ENCODE data around the gene SOX10.

SOX10 gene

DNA sequence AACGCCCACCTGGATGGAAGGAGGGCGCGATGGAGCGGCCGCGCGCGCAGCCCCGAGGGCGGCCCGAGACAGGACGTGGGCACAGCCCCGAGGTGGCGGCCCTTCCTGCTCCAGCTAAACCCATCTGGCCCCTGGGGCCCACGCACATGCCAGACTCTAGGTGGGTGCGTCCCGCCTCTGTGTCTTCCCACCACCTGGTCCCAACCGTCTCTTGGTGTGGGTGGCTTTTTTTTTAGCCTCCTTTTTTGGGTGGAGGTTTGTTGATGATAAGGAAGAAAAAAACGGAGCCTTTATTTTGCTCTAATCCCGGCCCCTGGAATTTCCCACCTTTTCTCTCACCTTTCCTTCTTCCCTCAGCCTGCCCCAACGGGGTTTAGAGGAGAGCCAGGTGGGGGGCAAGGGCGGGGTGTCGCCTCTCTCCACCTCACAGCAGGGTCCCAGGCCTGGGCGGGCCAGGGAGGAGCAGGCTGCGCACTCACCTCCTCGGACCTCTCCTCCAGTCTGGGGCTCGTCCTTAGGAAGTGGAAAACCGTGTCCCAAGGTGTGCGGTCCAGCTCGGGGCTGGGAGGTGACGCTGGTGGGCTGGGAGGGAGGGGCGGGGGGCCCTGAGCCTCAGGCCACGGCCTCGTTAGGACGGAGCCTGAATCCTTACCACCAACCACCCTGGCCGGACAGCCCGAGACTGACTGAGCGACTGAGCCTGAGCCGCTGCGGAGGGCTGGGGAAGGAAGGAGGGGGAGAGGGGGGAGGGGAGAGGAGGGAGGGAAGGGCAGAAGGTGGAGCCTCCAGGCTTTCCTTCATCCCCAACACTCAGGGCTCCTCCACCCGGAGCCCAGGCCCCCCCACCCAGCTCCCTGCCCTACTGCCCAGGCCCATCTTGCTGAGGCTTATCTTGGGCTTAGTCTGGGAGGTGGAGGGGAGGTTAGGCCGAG is at the start of gene SOX10:
Gene SOX10 (minus strand): TSS at position 696 of the 932 bp plus-strand sequence. CDS start 771 bp downstream, outside the sequence.
- in situ Hi-C loops (cut with MboI; ENCODE audit: low sequenced_read_pairs): no loop called here

DNA sequence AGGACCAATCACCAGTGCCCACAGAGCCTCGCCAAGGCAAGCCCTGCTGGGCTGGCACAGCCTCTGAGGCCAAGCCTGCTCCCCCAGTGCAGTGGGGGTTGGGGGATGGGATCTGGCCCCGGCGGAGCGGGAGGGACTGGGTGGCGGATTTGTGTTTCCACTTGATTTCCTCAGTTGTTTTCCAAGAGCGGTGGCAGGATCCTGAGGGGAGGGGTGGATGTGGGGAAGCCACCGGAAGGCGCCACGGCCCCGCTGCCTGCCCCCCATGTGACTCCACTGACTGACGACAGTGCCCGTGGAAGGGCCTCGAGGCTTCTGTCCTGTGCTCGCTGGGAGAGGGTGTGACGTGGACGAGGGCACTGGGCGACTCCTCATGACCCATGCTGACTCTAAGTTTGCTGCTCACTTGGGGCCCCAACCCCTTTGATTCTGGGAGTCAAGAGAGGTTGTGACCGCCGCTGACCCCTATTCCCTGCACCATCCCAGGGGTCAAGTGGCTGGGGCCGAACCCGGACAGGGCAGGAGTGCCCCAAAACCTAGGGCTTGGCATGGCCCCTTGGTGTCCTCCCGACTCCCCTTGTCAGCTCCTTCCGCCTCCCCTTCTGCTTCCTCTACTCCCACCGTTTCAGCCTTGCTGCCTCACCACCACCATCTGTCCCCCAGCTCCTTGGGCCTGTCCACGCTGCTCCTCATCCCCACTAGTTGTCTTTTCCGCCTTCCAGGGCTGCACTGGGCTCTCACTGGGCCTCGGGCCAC is 49.3 kb upstream of the SOX10 start:
- in situ Hi-C loops (cut with MboI; ENCODE audit: low sequenced_read_pairs): no loop called here

DNA sequence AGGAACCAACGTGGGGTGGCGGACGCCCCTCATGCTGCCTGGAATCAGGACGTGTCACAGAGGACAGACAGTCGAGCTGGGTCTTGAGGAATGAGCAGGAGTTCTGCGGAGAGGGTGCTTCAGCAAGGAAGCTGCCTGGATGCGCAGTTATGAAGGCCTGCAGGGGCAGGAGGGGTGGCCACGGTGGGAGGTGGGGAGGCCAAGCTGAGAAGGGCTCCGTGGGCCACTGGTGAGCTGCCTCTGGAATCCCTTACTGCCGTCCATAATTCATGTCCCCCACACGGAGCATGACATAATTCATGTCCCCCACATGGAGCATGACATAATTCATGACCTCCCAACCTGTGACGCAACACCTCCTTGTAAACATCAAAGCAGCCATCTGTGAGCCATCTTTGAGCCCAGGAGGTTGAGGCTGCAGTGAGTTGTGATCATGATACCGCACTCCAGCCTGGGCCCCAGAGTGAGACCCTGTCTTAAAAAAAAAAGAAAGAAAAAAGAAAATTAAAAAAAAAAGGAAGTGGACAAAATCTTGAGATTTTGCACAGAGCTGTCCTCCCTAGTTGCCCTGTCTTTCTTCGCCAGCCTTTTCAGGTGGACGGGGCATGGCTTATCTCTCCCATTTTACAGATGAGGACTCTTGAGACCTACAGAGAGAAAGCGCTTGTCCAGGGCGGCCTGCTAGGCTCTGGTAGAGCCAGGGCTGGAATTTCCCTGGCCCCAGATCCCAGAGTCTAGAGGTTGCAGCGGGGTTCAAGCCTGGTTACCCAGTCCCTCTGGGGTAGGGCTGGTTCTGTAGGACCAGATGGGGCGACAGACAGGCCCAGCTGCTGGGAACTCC is 48.5 kb upstream of the SOX10 start:
- in situ Hi-C loops (cut with MboI; ENCODE audit: low sequenced_read_pairs): no loop called here

DNA sequence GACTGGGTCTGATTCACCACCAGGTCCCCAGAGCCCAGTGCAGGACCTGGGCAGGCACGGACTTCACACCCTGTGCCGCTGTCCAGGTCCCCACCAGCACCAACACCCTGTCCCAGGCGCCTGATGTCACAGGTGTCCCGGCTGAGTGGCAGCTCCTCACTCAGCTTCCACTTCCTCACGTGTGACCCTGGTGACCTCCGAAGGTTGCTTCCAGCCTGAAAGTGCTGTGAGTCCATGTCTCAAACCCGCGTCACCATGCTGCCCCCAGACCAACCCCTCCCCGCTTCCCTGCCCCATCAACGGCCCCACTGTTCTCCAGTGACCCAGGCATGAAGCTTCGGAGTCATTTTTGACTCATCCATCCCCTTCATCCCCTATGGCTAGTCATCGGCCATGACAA is 47.1 kb upstream of the SOX10 start:
- in situ Hi-C loops (cut with MboI; ENCODE audit: low sequenced_read_pairs): no loop called here

DNA sequence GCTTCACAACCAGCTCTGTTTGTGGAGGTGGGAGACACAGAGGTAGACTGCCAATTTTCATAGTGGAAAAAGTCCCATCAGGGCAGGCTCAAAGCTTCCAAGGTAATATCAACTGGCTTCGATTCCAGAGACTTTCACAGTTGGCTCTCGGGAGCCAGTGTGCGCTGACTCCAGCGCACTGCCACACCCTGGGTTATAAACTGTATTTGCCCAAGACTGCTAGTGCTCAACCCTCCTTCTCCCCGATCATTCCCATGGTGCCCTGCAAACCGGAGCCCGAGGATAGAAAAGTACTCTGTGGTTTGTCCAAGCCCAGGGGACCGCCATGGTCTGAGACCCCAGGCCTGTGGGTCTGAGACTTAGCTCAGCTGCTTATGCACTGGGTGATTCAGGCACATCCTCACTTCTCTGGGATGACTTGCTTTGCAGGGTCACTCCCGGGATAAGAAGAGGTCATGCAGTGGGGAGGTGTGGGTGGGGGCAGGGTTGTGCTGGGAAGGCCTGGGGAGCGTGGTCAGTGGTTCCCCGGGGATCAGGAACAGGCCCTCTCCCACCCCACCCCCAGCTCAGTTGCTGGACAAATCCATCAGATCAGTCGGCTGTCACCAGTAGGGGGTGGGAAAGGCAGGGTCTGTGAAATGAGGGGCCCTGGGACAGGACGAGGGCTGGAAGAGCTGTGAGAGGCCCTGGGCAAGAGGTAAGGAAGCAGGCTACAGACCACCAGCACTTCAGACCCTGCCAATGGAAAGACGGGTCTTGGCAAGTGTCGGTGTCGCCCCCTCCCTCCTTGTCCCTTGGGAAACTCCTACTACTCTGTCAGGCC is 46.2 kb upstream of the SOX10 start:
- in situ Hi-C loops (cut with MboI; ENCODE audit: low sequenced_read_pairs): no loop called here

DNA sequence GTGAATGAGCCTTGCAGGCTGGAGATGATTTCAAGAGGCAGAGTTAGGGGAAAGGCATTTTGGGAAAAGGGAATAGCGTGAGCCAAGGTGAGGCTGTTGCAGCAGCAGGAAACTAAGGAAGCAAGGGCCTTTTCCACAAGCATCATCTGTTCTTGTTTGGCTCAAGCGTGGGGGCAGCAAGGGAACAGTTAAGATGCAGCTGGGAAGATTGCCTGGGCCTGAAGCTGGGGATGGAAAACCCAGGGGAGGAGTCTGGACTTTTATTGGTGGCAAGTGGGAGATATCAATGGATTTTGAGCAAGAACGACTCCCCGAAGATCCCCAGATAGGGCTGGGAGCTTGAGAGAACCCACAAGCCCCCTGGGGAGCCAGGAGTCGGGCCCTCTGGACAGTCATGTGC is 45.5 kb upstream of the SOX10 start:
- in situ Hi-C loops (cut with MboI; ENCODE audit: low sequenced_read_pairs): no loop called here

DNA sequence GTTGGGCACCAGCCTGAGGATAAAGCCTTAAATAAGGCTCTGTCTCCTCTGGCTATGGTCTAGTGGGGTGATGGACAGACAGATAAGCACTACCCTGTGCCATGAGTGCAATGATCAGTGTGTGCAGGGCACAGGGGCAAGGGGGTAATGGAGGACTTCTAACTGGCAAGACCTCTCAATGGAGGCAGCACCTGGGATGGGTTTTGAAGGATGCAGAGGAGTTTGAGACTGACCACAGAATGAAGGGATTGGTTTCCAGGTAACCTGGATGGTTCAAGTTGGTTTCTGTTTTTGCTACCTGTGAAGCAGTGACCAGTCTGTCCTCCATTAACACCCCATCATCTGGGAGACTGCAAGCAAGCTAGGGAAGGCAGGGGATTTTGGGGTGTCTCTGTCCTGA is 45.0 kb upstream of the SOX10 start:
- in situ Hi-C loops (cut with MboI; ENCODE audit: low sequenced_read_pairs): no loop called here

DNA sequence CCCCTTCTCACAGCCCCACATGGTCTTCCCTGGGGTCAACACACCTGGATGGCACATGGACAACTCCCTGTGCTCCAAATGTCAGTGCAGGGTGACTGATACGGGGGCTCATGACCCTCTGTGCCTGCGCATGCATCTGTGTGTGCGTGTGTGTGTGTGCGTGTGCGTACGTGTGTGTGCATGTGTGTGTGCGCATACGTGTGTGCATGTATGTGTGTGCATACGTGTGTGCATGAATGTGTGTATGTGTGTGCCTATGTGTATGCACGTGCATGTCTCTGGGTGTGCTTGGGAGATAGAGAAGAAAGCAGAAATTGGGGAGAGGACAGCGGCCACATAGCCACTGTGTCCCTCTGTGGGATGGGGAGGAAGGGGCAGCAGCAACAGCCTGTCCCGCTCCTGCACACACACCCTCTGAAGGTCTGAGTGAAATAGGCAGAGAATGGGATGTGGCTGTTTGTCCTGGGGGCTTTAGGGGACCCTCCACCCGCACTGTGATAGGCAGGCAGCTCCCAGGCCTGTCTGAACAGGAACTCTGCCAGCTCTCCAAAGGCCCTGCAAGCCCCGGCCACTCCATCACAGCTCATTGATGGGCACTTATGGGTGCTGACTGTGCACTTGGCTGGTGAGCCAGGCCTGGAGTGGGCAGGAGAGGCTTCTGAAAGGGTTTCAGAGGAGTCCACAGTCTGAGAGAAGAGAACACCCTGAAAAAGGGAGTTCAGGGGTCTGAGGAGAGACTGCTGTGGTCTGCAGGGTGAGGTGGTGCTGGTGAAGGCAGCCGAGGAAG is 44.2 kb upstream of the SOX10 start:
- in situ Hi-C loops (cut with MboI; ENCODE audit: low sequenced_read_pairs): no loop called here

DNA sequence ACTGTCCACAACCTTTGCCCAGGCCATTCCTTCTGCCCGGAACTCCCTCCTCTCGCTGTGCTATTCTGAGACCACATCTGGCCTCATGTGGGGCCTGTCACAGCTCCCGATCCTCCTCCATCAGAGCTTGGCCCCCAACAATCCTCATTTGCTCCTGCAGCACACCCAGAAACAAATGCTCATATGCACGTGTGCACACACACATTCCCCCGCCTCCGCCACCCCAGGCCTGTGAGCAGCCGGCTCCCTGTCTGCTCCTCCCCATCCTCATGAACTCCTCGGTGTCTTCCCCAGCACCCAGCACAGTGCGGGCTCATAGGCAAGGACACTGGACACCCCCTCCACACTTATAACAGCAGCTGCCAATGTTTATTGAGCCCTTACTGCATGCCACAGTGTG is 43.1 kb upstream of the SOX10 start:
- in situ Hi-C loops (cut with MboI; ENCODE audit: low sequenced_read_pairs): no loop called here

DNA sequence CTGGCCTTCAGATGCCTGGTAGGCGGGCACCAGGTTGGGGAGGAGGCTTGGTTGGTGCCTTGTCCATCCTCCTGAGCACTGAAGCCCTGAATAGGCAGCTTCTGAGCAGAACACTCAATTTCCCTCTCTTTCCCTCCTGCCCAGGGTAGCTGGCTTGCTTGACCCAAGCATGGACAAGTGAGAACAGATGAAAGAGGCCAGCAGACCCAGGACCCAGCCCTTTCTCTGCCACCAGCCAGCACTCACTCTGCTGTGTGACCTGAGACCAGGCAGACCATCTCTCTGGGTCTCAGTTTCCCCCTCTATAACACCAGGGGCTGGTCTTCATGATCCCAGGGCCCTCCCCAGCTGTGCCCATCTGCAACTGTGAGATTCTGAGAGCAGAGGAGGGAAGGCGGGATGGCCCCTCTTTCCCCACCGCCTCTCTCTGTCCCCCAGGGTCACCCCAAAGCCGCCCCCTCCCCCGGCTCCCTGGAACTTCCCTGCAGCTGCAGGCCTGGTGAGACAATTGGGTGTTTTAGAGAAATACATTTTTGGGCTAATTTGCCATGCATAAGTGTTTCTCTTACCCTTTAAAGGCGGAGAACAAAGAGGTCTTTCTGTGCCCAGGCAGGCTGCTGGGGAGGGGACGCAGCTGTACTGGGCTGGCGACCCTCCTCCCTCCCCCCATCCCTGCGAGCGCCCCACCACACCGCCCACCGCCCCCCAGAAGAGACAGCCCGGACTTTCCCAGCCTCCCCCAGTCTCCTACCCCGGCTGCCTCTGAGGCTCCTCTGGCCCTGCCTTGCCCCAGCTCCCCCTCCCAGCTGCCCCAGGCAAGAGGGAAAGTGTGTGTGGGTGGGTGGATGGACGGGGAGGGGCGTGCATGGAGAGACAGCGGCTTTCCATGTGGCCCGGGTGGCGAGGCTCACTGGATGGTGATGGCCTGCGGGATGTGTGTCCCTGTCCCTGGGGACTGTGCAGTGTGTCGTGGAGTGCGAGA is 42.1 kb upstream of the SOX10 start:
- in situ Hi-C loops (cut with MboI; ENCODE audit: low sequenced_read_pairs): no loop called here

DNA sequence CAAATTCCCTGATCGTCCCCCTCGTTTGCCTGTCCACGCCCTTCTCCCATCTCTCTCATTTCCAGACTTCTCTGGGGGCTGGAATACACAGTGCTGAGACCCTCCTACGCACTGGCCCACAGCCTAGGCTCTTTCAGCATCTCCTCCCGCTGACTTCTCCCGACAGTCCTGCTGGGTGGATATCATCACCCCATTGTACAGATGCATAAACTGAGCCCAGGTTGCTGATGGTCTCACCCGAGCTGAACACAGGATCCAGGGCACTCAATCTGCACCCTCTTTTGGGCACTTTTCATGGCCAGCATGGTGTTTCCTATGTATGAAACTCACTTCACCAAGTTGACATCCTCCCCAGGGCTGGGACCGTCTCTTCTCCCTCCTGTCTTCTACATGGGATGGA is 41.2 kb upstream of the SOX10 start:
- in situ Hi-C loops (cut with MboI; ENCODE audit: low sequenced_read_pairs): no loop called here

DNA sequence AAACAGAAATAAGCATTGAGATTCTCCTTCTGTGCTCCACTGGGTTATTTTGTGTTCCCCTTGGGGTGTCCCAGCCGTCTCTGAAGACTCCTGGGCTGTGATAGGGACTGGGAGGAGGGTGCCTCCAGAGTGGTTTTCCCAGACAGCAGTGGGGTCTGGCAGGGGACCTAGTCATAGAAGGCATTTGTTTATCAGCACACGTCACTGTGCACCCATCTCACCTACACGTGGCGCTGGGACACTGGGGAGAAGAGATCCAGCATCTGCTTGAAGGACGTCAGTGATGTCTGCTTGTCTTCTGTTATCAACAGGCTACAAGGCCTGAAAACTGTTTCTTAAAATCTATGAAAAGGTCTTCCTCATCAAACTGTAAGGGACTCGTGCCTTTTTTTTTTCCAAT is 38.7 kb upstream of the SOX10 start:
- in situ Hi-C loops (cut with MboI; ENCODE audit: low sequenced_read_pairs): no loop called here

DNA sequence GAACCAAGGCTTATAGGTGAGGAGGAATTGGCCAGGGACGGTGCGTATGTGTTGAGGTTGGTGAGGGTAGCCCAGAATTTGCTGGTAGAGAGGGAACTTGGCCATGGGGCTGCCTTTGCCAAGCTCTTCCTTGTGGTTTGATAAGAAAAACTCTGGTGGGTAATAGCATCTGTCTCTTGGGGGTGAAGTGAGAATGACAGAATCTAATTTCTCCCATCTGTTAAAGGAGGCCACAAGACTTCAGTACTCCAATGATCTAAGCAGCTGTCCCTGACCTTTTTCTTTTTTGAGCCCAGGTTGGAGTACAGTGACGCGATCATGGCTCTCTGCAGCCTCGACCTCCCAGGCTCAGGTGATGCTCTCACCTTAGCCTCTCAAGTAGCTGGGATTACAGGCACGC is 36.9 kb upstream of the SOX10 start:
- in situ Hi-C loops (cut with MboI; ENCODE audit: low sequenced_read_pairs): no loop called here

DNA sequence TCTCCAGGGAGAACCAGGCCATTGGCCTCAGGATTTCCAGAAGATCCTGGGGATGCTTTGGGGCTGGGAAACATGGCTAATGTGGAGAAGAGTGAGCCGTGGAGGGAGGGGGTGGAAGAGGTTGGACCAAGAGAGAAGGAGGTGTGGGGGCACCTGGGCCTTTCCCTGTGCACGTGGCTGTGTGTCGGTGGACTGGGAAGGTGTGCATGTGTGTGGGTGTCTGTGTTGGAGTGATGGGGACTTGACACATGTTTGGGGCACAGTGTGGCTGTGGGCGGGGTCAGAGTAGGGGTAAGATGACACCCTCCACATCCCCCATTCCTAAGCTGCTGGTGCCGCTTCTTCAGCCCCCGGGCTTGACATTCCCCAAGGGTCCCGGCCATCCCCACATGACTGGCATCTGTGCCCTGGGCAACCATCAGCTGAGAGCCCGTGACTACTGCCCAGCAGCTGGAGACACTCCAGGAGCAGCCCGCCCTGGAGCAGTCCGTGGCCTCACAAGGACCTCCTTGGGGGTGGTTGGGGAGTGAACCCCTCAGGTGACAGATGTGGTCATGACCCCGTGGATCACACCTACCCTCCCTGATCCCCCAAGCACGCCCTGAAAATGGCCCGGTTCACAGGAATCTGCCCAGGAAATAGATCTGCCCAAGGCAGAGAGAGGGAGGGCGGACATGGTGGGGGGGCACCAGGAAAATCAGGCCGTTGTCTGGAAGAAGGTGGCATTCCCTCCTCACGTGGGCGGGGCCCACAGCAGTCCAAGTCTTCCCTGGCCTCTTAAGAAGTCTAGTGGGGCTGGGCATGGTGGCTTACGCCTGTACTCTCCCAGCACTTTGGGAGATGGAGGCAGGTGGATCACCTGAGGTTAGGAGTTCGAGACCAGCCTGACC is 34.8 kb upstream of the SOX10 start:
- in situ Hi-C loops (cut with MboI; ENCODE audit: low sequenced_read_pairs): no loop called here

DNA sequence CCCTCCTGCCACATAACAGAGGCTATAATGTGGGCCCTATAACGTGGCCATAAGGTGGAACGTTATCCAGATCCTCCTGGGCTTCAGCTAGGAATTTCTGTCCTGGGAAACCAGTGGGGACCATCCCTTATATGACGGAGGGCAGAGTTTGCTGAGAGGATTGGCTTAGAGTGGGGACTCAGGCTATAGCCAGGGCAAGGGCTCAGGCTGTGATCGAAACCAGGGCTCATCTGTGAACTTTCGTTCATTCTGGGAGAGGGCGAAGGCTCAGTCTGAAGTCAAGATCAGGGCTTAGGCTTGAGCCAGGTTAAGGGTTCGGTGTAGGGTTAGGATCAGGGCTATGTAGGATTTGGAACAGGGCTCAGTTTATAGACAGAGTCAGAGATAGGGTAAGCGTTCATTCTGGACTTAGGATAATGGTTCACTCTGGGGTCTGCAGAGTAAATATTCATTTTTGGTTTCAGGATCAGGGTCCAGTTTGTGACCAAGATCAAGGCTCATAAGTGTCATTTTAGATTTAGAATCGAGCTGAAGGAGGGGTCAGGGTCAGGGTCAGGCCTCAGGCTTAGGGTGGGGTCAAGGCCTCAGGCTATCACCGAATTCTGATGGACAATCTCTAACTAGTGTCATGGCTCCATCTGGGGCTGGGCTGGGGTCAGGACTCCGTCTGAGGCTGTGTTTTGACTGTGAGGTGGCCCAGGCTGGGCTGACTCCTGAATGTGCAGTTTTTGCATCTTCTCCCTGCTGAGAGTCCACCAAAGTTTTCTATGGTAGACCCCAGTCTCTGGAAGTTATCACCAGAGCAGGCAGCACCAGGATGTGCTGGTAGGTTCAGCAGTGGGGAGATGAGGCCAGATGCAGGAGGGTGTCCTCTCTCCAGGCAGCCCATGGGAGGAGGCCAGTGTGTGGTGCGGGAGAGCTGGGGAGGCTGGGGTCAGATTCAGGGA is 33.9 kb upstream of the SOX10 start:
- in situ Hi-C loops (cut with MboI; ENCODE audit: low sequenced_read_pairs): no loop called here

DNA sequence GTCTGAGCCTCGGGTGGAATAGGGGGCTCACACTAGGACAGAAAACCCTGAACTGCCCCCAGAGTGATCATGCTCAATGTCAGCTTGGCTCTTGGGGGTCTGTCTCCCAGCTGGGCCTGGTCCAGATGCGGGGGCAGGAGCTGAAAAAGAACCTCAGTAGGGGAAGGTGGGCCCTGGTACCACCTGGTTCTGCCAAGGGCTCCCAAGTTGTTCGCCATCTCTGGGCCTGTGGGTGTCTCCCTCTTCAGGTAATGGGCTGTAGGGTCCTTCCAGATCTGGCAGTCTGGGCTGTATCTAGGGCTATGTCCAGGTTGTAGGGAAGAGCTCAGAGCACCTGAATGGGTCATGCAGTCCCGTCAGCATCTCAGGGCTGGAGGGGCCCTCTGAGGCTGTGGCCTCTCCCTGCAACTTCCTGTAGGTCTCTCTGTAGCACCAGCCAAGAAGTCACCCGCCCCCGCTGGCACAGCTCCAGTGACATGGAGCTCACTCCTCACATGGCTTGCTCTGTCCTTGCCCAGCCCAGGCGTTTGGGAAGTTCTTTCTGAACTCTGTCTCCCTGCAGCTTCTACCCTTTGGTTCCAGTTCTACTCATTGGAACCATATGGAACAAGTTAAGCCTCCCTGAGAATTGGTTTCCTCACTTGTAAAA is 33.0 kb upstream of the SOX10 start:
- in situ Hi-C loops (cut with MboI; ENCODE audit: low sequenced_read_pairs): no loop called here
